ENCODE measurements around the gene TOP2A. TPM values are rescaled to one million over a fixed set of nuclear protein-coding genes. Genes with fewer than 3 reads are reported as not detected.

TOP2A gene
- total RNA-seq, 4 donors from 2014 or later, result 11.8 to 32.2 (median 16.5) TPM

DNA sequence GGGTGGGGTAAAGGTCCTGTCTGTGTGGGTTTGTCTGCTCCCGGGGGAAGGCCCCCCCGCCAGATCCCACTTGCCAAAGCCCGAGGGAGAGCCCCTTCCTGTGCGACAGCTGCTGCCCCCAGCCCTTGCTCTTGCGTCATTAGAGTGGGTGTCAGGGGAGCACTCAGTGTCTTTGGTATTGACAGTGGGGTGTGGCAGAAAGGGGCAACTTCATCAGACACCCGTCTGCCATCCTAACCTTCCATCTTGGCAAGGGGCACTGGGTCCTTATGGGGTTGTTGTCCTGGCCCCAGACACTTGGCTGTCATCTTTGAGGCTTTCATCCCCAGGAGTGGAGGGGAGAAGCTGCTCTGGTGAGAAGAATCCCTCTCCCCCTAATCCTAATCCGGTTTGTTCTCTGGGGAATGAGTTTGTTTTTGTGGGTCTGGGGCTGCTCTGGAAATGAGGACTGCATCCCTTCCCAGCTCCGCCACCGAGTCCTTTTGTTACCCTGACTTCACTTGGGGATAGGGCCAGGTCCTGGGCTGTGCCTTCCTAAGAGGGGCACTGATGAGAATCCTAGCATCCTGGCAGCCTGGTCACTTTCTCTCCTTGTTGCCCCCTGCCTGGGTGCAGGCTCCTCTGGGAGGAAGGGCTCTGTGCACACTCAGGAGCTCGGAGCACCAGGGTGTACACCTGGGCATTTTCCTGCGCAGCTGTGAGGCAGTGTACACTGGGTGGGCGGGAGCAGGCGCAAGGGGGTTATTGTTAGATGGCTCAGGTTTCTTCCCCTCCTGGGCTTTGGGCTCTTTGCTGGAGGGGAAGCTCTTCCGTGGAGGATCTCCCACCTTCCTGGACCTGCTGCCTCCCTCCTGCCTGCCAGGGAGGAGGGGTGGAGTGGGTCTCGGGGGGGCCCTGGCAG, 74.2 kb downstream of the TOP2A start:
- Histone ChIP-seq H3K9me3 (no peaks in the 10 kb centered on the region), H3K4me1 (peaks cover 3 to 65% (median 40%) of the 10 kb centered on the region in 4 donors)
- DNase-seq, result peak in 1 of 3 donors; percentile 40

DNA sequence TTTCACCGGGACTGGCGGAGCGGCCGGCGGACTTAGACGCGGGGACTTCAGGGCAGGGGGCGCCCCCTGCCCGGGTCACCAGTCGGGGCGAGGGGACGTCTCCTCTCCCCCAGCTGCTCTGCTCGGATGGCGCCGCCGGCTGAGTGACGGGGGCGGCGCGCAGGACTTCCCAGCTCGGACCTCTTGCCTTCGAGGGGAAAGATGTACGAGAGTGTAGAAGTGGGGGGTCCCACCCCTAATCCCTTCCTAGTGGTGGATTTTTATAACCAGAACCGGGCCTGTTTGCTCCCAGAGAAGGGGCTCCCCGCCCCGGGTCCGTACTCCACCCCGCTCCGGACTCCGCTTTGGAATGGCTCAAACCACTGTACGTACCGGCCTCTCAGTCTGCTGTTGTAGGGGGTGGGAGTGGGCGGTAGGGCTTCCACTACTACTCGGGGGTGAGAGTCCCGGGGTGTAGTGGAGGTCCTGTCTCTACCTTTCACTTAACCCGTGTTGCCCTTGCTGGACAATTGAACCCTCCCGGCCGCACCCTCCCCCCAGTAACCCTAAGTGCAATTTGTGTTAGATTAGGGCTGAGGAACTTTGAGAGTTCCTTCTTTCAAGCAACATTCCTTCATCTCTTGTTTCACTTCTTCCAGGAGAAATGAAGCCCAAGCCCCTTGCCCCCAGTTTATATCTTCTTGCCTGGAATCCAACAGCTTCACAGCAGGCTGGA, 75.0 kb downstream of the TOP2A start:
- Histone ChIP-seq H3K36me3 (no peaks in the 10 kb centered on the region), H3K9me3 (no peaks in the 10 kb centered on the region), H3K27ac (peak overlapping the region; percentile 84 to 96 (median 94)), H3K27me3 (no peaks in the 10 kb centered on the region), H3K4me1 (peaks cover 3 to 61% (median 34%) of the 10 kb centered on the region in 4 donors), H3K4me3 (peak overlapping the region; percentile 52 to 90 (median 72))
- DNase-seq, result no peak
- TF ChIP-seq, protein P1, sequence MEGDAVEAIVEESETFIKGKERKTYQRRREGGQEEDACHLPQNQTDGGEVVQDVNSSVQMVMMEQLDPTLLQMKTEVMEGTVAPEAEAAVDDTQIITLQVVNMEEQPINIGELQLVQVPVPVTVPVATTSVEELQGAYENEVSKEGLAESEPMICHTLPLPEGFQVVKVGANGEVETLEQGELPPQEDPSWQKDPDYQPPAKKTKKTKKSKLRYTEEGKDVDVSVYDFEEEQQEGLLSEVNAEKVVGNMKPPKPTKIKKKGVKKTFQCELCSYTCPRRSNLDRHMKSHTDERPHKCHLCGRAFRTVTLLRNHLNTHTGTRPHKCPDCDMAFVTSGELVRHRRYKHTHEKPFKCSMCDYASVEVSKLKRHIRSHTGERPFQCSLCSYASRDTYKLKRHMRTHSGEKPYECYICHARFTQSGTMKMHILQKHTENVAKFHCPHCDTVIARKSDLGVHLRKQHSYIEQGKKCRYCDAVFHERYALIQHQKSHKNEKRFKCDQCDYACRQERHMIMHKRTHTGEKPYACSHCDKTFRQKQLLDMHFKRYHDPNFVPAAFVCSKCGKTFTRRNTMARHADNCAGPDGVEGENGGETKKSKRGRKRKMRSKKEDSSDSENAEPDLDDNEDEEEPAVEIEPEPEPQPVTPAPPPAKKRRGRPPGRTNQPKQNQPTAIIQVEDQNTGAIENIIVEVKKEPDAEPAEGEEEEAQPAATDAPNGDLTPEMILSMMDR (IDR thresholded peaks at IDR 0.05), result no peak
- TF ChIP-seq POLR2A (IDR thresholded peaks at IDR 0.05), result peak in 1 of 2 donors; percentile 58

More for the DNA sequence above, 74.2 kb downstream of the TOP2A start:
- Histone ChIP-seq H3K4me3 (peak overlapping the region; percentile 52 to 90 (median 72)), H3K36me3 (peaks cover 0 to 6% (median 0%) of the 10 kb centered on the region in 3 donors), H3K27me3 (no peaks in the 10 kb centered on the region), H3K27ac (peak overlapping the region; percentile 84 to 96 (median 94))
- no peak for TF ChIP-seq POLR2A (IDR thresholded peaks at IDR 0.05)
- TF ChIP-seq, protein P1 (IDR thresholded peaks at IDR 0.05), result no peak

DNA sequence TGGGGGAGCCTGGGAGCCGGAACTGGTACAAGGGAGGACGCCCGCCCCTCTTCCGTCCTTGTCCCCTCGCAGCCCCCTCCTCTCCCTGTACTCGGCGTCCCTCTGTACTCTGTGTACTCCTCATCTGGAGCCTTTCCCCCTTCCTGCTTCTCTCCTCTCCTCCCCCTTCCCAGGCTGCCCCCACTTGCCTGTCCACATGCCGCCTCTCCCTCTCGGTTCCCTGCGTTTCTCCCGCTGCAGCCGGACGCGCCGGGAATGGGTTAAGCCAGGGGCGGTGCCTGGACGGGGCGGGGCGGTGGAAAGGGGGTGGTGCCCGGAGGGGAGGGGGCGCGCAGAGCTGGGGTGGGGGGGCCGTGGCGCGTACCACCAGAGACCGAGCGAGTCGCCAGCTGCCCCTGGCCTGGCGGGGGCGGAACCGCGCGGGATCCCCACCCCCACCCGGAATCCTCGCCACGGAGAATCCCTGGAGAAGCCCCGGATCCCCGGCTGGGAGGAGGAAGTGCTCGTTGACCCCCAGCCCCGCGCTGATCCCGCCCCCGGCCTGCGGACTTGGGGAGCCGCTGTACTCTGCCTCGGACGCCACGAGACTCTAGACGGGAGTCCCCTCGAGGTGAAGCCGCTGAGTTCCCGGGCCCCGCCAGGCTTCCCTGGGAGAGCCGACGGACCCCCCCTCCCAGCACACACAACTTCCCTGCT, 75.7 kb downstream of the TOP2A start:
- Histone ChIP-seq H3K27me3 (no peaks in the 10 kb centered on the region), H3K27ac (peak overlapping the region; percentile 84 to 96 (median 94)), H3K36me3 (no peaks in the 10 kb centered on the region), H3K4me1 (peaks cover 3 to 61% (median 30%) of the 10 kb centered on the region in 4 donors), H3K4me3 (peak overlapping the region; percentile 52 to 90 (median 72)), H3K9me3 (no peaks in the 10 kb centered on the region)
- peak; percentile 64 to 92 (median 88) for DNase-seq
- TF ChIP-seq, protein P1 (IDR thresholded peaks at IDR 0.05), result no peak
- TF ChIP-seq POLR2A (IDR thresholded peaks at IDR 0.05), result peak; percentile 20 to 65

DNA sequence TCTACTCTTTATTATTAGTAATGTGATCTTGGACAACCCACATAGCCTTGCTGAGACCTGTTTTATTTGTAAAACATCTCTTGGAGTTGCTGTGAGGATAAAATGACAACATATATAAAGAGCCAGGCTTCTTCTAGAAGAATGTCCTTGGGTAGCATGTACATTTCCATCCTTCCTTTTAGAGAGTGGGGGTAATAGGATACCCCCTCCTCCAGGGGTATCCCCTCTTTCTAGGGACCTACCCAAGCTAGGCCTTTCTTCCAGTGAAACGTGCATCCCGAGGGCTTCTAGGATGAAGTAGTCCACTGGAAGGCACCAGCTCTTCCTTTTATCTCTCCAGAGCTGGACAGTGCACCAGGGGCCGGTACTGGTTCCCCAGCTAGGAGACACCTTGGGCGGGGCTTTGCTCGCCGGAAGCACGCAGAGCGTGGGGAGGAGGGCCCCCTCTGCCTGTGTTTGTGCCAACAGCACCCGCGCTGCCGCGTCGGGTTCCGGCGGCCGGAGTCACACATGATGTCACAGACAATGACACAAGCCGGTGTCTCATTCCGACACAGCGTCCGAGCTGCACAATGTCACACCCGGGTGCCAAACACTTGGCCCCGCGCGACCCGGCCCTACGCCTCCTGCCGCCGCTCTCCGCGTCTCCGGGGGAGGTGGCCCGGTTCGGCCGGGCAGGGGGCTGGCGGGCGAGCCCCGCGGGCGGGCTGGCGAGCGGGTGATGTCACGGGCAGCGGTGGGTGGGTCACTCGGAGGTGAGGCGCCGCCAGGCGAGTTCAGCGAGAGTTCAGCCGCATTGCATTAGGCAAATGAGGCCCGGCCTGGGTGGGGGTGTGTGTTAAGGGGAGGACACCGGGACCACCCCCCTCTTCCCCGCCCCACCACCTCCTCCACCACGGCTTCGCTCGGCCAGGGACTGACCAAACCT, 76.6 kb downstream of the TOP2A start:
- peak overlapping the region; percentile 84 to 96 (median 94) for H3K27ac ChIP-seq
- no peaks in the 10 kb centered on the region for H3K27me3 ChIP-seq
- H3K4me1 ChIP-seq, result peaks cover 0 to 58% (median 23%) of the 10 kb centered on the region in 4 donors
- H3K4me3 ChIP-seq, result peak overlapping the region; percentile 52 to 90 (median 72)
- peak; percentile 92 to 97 (median 94) for DNase-seq
- no peaks in the 10 kb centered on the region for H3K36me3 ChIP-seq
- H3K9me3 ChIP-seq, result no peaks in the 10 kb centered on the region
- TF ChIP-seq, protein P1 (IDR thresholded peaks at IDR 0.05), result peak in 5 of 6 experiments; percentile 24 to 47 (median 37)
- TF ChIP-seq POLR2A (IDR thresholded peaks at IDR 0.05), result peak; percentile 48 to 77
